Epidermal melanocyte (primary cell): Measurements from ENCODE around the gene ZCWPW2.

Source experiments
- DNase-seq: peaks from one replicate; pipeline ENCODE4 v3.0.0; 2011; ENCODE audit warnings: low spot score; ENCODE audit not compliant: insufficient read length

Gene ZCWPW2

GRCh38 chr3:28349469-28350000 is 1.0 kb downstream of the ZCWPW2 start:
- DNase-seq: no peak

DNA sequence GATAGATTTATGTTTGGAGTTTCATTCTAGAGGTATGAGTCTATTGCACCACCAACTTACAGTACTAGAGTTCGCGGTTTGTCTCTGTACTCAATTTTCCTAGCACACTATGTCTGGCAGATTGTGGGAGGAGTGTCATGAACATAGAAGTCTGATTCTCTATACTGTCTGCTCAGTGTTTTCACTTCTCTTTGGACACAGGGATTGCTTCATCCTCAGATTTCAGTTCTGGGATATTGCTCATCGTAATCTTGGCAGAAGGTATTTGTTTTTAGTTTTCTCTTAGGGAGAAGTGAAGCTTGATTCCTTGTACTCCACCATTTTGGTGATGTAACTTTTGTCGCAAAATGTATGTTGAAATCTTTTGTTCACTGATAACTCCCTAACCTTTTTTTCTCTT is 27.9 kb downstream of the ZCWPW2 start:
- DNase-seq: no peak

- DNase-seq: no peak
Measured at GRCh38 chr3:28386049-28386448, 37.5 kb downstream of the ZCWPW2 start.

DNA sequence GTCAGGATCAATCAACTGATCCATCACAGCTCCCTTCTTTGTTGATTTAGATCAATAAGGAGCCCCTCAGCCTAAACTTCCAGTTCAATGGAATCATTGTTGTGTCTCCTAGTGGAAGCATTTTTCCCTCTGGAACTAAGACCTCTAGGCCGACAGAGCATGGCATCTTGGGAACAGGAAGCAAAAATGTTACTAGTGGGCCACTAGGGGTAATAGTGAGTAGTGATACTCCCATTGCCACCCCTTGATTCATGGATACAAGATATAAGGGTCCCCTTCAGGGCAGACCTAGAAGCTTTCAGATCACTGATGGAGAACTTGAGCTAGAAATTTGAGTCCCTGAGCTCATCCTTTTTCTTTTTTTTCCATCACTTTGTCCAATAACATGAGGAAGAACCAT is 40.5 kb downstream of the ZCWPW2 start:
- no peak for DNase-seq

DNA sequence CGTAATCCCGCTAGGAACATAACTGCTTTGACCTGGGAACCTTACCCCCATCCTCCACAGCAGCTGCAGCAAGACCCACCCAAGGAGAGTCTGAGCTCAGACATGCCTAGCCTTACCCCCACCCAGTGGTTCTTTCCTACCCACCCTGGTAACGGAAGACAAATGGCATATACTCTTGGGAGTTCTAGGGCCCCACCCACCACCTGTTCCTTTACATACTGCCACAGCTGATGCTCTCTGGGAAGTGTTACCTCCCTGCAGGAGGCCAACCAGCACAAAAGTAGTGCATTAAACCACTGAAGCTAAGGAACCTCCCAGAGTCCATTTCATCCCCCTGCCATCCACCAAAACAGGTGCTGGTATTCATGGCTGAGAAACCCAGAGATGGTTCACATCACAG is 50.7 kb downstream of the ZCWPW2 start:
- DNase-seq: no peak

DNA sequence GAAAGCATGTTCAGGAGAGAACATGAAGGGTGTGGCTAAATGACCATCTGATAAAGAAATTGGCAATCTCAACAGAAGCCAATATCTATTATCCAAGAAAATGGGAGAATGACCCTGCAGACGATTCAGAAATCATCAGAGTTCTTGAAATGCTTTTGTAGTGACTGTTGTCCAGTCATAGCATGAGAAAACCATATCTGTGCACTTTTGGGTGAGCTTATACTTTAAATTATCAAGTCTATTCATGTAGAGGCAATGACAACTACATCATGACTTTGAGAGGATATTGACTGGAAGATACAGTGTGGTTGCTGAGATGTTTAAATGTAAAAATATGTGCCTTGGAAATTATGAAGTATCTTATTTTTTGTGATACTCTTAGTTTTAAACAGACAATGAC is 57.7 kb downstream of the ZCWPW2 start:
- DNase-seq: no peak

- DNase-seq: no peak
Measured at GRCh38 chr3:28449398-28449797, 100.9 kb downstream of the ZCWPW2 start.

- no peak for DNase-seq
Measured at GRCh38 chr3:28462866-28463265, 114.3 kb downstream of the ZCWPW2 start.

DNA sequence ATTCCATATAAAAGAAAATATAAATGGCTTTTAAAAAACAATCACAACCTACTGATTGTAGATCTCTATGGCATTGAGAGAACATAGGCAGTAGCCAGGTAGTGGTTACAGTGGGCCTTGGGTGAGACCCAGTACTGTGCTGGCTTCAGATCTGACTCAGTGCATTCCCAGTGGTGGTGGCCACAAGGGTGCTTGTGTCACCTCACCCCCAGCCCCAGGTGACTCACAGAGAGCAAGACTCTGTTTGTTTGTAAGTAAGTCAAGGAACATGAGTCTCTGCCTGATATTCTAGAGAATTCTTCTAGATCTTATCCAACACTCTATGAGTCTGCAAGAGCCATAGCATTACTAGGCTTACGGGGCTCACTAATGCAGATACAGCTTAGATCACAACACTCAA is 118.9 kb downstream of the ZCWPW2 start:
- DNase-seq: no peak

DNA sequence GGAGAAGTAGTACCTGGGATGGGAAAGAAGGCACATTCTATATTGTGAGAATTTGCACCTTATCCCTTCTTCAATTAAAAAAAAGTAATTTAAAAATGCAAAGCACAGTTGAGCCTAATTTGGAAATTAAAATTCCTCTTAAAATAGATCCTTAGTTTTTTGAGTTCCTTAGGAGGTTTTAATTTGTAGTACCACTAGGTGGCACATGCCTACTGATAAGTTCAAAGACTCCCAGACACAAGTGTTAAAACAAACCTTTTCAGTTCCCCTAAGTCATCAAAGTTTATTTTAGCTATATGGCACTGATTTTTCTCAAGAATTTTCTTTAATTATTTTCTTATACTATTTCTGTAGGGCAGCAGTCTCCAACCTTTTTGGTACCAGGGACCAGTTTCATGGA is 127.7 kb downstream of the ZCWPW2 start:
- peak; percentile 27 for DNase-seq

GRCh38 chr3:28476764-28477163 is 128.2 kb downstream of the ZCWPW2 start:
- DNase-seq: no peak

DNA sequence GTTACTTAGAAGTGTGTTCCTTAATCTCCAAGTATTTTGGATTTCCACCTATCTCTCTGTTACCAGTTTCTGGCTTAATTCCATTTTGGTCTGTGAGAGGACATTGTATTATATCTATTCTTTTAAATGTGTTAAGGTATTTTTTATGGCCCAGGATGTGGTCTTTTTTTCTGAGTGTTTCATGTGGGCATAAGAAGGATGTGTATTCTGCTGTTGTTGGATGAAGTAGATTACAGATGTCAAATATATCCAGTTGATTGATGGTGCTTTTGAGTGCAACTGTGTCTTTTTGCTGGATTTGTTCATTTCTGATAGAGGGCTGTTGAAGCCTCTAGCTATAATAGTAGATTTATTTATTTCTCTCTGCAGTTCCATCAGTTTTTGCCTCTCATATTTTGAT is 136.6 kb downstream of the ZCWPW2 start:
- no peak for DNase-seq

- no peak for DNase-seq
Measured at GRCh38 chr3:28495301-28495700, 146.8 kb downstream of the ZCWPW2 start.

- DNase-seq: no peak
Measured at GRCh38 chr3:28502397-28502937, 153.9 kb downstream of the ZCWPW2 start.

DNA sequence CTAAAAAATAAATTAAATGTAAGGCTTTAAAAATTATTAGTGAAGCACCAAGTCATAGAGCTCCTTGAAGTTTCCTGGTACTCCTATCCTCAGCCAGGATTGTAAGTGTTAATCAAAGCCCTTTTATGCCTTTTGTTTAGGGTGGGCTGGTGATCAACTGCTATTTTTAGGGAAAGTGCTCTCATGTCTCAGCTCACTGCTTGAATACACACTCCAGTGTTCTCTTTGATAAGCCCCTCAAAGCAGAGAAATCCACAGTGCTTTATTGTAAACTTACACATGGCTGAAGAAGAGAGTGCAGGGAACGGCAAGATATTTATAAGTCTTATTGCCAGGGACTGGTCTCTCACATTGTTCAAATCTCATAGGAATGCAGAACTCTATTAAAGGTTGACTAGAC is 156.5 kb downstream of the ZCWPW2 start:
- no peak for DNase-seq

- no peak for DNase-seq
Measured at GRCh38 chr3:28521663-28522062, 173.1 kb downstream of the ZCWPW2 start.

DNA sequence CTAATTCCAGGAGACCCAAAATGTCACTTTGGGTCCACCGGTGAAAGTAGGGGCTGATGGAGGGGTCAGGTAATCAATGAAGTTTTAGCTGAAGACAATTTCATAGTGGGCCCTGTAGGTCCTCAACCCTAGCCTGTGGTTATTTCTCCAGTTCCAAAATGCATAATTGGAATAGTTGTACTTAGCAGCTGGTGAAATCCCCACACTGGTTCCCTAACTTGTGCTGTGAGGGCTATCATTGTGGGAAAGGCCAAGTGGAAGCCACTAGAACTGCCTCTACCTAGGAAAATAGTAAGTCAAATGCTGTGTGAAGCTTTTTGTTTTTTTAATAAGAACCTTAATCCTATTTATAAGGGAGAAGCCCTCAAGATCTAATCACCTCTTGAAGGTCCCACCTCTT is 193.8 kb downstream of the ZCWPW2 start:
- DNase-seq: no peak

GRCh38 chr3:28544236-28544635 is 195.7 kb downstream of the ZCWPW2 start:
- no peak for DNase-seq

DNA sequence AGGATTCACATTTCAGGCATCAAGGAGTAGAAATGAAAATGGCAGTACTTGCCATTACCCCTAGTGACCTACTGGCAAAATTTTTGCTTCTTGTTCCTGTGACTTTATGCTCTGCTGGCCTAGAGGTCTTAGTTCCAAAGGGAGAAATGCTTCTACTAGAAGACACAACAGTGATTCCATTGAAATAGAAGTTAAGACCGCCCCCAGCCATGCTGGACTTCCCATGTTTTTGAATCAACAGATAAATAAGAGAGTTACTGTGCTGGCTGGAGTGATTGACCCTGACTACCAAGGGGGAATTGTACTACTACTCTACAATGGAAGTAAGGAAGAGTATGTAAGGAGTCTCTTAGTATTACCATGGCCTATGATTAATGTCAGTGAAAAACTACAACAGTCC is 196.3 kb downstream of the ZCWPW2 start:
- DNase-seq: no peak

DNA sequence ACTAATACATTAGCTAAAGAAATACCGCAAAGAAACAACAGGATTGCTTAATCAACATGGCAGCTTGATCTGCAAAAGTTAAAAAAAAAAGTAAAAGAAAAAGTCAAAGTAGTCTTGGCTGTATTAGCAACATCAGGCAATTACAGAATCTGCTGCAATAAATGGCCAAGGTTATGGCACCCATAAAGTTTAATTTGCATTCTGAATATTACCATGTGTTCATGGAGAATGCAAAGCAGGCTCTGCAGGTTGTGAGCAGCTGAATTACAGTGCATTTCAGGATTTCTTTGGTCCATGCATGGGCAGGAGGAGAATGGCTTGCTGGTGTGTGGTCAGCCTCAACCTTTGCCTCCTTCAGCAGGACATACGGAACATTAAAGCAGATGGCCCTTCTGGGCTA is 199.2 kb downstream of the ZCWPW2 start:
- DNase-seq: no peak

DNA sequence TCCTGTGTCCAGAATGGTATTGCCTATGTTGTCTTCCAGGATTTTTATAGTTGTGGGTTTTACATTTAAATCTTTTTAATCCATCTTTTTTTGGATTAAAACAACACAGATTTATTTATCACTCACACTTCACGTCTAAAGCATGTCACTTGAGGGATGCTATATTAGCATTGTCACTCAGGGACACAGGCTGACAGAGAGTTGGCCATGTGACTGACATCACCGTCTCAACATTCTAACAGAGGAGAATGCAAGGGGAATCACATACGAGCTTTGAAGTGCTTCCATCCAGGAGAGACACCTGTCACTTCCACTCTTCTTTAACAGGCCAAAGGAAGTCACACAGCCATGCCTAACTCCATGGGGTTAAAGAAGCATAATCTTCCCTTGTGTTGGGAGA is 204.7 kb downstream of the ZCWPW2 start:
- DNase-seq: no peak

- no peak for DNase-seq
Measured at GRCh38 chr3:28556195-28556594, 207.7 kb downstream of the ZCWPW2 start.

DNA sequence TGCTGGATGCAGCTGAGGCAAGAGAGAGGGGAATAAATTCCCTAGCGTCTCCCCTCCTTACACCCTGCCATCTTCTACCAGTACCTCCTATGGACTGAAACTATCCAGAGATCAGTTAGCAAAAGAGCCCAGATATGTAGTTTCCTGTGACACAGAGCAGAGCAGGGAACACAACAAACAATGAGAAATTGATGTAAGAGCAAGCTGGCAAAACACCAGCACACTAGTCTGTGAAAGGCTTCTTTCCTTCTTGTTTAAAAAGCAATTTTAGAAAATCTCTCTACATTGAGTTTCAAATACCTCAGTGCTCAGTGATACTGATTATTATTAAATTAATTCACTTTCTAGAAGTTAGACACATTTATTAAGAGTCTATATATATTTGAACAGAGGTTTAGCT is 215.7 kb downstream of the ZCWPW2 start:
- DNase-seq: no peak

DNA sequence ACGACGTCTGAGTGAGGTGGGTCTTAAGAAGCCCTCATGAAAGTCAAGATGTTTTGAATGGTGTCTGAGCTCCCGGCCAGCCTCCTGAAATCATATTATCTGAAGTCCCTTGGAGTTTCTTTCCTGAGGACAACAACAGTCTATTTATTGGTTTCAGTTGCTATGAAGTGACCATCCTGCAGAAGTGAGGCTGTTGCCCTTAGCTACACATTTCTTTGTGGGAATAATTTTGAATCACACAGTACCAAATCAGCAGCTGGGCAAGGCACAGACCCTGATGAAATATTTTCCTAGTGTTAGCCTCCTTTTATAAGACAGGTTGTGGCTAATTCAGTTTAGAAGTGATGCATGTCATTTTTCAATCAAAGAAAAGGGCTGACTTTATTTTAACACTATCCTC is 220.8 kb downstream of the ZCWPW2 start:
- DNase-seq: no peak
